DOHH2 (cell line): Measurements from ENCODE around the gene PARP16.
"Not testable (repeated sequence)": the region's sequence is repeated elsewhere in the genome, so short reads cannot be mapped to it uniquely, and the experiment has no call there.

Source experiments
- H3F3A ChIP-seq: fragments of 200-600 bp; sonication (generic), shearing (Covaris generic); 2 replicates; pipeline ENCODE4 v1.6.0; 2016; ENCODE audit warnings: antibody characterized with exemption, mild to moderate bottlenecking; ENCODE audit not compliant: control insufficient read depth, insufficient read depth
- H3K27ac ChIP-seq: fragments of 200-600 bp; sonication (generic); 2 replicates; pipeline ENCODE4 v1.5.1; 2014; ENCODE audit warnings: low read depth, mild to moderate bottlenecking, low read length, moderate library complexity
- H3K27me3 ChIP-seq: fragments of 200-600 bp; sonication (generic); 2 replicates; pipeline ENCODE4 v1.6.1; 2014; ENCODE audit warnings: mild to moderate bottlenecking, low read length, mixed read lengths; ENCODE audit not compliant: control insufficient read depth
- H3K36me3 ChIP-seq: fragments of 200-600 bp; sonication (generic); 2 replicates; pipeline ENCODE4 v1.6.1; 2014; ENCODE audit warnings: mild to moderate bottlenecking, low read length, moderate library complexity, mixed read lengths; ENCODE audit not compliant: control insufficient read depth
- H3K4me1 ChIP-seq: fragments of 200-600 bp; sonication (generic); 2 replicates; pipeline ENCODE4 v1.6.1; 2014; ENCODE audit warnings: mild to moderate bottlenecking, low read length, mixed read lengths; ENCODE audit not compliant: control insufficient read depth
- H3K4me2 ChIP-seq: fragments of 200-600 bp; sonication (generic); 2 replicates; pipeline ENCODE4 v1.6.0; 2014; ENCODE audit warnings: mild to moderate bottlenecking, low read length, moderate library complexity
- H3K4me3 ChIP-seq: fragments of 200-600 bp; sonication (generic); 2 replicates; pipeline ENCODE4 v1.5.1; 2014; ENCODE audit warnings: mild to moderate bottlenecking, low read length, mixed read lengths
- H3K79me2 ChIP-seq: fragments of 200-600 bp; sonication (generic); 2 replicates; pipeline ENCODE4 v1.6.1; 2014; ENCODE audit warnings: mild to moderate bottlenecking, low read length, mixed read lengths; ENCODE audit not compliant: control insufficient read depth
- H3K9me2 ChIP-seq: fragments of 200-600 bp; sonication (generic); replicated peaks from 2 replicates; pipeline ENCODE4 v1.6.1; 2014; ENCODE audit warnings: mild to moderate bottlenecking, low read length, mixed read lengths; ENCODE audit not compliant: control insufficient read depth
- H3K9me3 ChIP-seq: fragments of 200-600 bp; sonication (generic); 2 replicates; pipeline ENCODE4 v1.6.1; 2014; ENCODE audit warnings: antibody characterized with exemption, low read length, mixed read lengths; ENCODE audit not compliant: control insufficient read depth, insufficient read depth
- H4K20me1 ChIP-seq: fragments of 200-600 bp; sonication (generic); 2 replicates; pipeline ENCODE4 v1.6.0; 2014; ENCODE audit warnings: low read depth, mild to moderate bottlenecking, antibody characterized with exemption, low read length, moderate library complexity; ENCODE audit not compliant: control insufficient read depth, insufficient read depth
- EZH2phosphoT487 ChIP-seq: fragments of 200-600 bp; sonication (generic); IDR thresholded peaks from 2 replicates; pipeline ENCODE4 v1.6.1; 2017; ENCODE audit warnings: borderline replicate concordance, mild to moderate bottlenecking, antibody characterized with exemption, low read length, moderate library complexity, mixed read lengths
- TF ChIP-seq, protein P1 (sequence below): fragments of 200-600 bp; sonication (generic); IDR thresholded peaks from one replicate; pipeline ENCODE4 v1.5.1; 2014; ENCODE audit warnings: antibody characterized with exemption, mild to moderate bottlenecking, low read depth, low read length; ENCODE audit not compliant: poor library complexity, severe bottlenecking

PARP16 gene

GRCh38 chr15:65246026-65246714 is 40.5 kb downstream of the PARP16 start:
- H3K4me2 ChIP-seq: no peak overlapping the region
- H3K27ac ChIP-seq: no peak overlapping the region
- TF ChIP-seq EZH2phosphoT487: no peak
- TF ChIP-seq, protein P1, sequence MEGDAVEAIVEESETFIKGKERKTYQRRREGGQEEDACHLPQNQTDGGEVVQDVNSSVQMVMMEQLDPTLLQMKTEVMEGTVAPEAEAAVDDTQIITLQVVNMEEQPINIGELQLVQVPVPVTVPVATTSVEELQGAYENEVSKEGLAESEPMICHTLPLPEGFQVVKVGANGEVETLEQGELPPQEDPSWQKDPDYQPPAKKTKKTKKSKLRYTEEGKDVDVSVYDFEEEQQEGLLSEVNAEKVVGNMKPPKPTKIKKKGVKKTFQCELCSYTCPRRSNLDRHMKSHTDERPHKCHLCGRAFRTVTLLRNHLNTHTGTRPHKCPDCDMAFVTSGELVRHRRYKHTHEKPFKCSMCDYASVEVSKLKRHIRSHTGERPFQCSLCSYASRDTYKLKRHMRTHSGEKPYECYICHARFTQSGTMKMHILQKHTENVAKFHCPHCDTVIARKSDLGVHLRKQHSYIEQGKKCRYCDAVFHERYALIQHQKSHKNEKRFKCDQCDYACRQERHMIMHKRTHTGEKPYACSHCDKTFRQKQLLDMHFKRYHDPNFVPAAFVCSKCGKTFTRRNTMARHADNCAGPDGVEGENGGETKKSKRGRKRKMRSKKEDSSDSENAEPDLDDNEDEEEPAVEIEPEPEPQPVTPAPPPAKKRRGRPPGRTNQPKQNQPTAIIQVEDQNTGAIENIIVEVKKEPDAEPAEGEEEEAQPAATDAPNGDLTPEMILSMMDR: no peak
- peaks cover 13% of the 10 kb centered on the region for H3F3A ChIP-seq
- H3K4me1 ChIP-seq: no peaks in the 10 kb centered on the region
- no peaks in the 10 kb centered on the region for H4K20me1 ChIP-seq
- H3K9me3 ChIP-seq: no peaks in the 10 kb centered on the region
- no peaks in the 10 kb centered on the region for H3K9me2 ChIP-seq
- H3K36me3 ChIP-seq: no peaks in the 10 kb centered on the region
- no peaks in the 10 kb centered on the region for H3K79me2 ChIP-seq
- H3K27me3 ChIP-seq: no peaks in the 10 kb centered on the region
- no peak overlapping the region for H3K4me3 ChIP-seq

- Histone ChIP-seq H3K79me2 (no peaks in the 10 kb centered on the region), H3K4me2 (no peak overlapping the region), H3K9me2 (no peaks in the 10 kb centered on the region), H3K27me3 (no peaks in the 10 kb centered on the region), H3K4me1 (peaks cover 6% of the 10 kb centered on the region), H3K36me3 (no peaks in the 10 kb centered on the region), H3K4me3 (no peak overlapping the region), H3F3A (peaks cover 17% of the 10 kb centered on the region), H4K20me1 (no peaks in the 10 kb centered on the region), H3K9me3 (no peaks in the 10 kb centered on the region), H3K27ac (no peak overlapping the region)
- TF ChIP-seq, protein P1: no peak
- no peak for TF ChIP-seq EZH2phosphoT487
Observed at GRCh38 chr15:65245096-65245856, 41.4 kb downstream of the PARP16 start.

GRCh38 chr15:65244638-65245037 is 42.0 kb downstream of the PARP16 start:
- Histone ChIP-seq H3K27ac (no peak overlapping the region), H3K4me1 (peaks cover 11% of the 10 kb centered on the region), H3K79me2 (no peaks in the 10 kb centered on the region), H3F3A (peaks cover 17% of the 10 kb centered on the region), H3K9me2 (no peaks in the 10 kb centered on the region), H3K4me2 (no peak overlapping the region), H4K20me1 (no peaks in the 10 kb centered on the region), H3K36me3 (no peaks in the 10 kb centered on the region), H3K9me3 (no peaks in the 10 kb centered on the region), H3K27me3 (no peaks in the 10 kb centered on the region), H3K4me3 (no peak overlapping the region)
- TF ChIP-seq EZH2phosphoT487: no peak
- TF ChIP-seq, protein P1: no peak

GRCh38 chr15:65236443-65236842 is 50.2 kb downstream of the PARP16 start:
- not testable (repeated sequence) for H3F3A ChIP-seq, H4K20me1 ChIP-seq, H3K36me3 ChIP-seq, H3K27me3 ChIP-seq, H3K79me2 ChIP-seq, H3K9me3 ChIP-seq, H3K4me3 ChIP-seq, H3K9me2 ChIP-seq, H3K4me2 ChIP-seq, H3K27ac ChIP-seq
- H3K4me1 ChIP-seq: peaks cover 14% of the 10 kb centered on the region
